GM12873 (cell line): ENCODE results near the gene C1orf35.

ENCODE experiments used
- CTCF ChIP-seq: IDR thresholded peaks from 2 replicates; pipeline ENCODE4 v1.5.1; 2012; ENCODE audit warnings: low read depth, mild to moderate bottlenecking, moderate library complexity, low read length, control low read depth; ENCODE audit not compliant: insufficient read depth; ENCODE audit errors: missing control alignments

C1orf35 gene

GRCh38 chr1:228101614-228101993, 1.5 kb downstream of the C1orf35 start:
- TF ChIP-seq CTCF: no peak

GRCh38 chr1:228100822-228101613, 2.1 kb downstream of the C1orf35 start:
- no peak for TF ChIP-seq CTCF

GRCh38 chr1:228099331-228099732, 3.8 kb downstream of the C1orf35 start:
- no peak for TF ChIP-seq CTCF

- no peak for TF ChIP-seq CTCF
These were observed 4.7 kb downstream of the C1orf35 start for GRCh38 chr1:228098323-228098931.

GRCh38 chr1:228097333-228098081, 5.6 kb downstream of the C1orf35 start:
- TF ChIP-seq CTCF: no peak

GRCh38 chr1:228096416-228097332, 6.5 kb downstream of the C1orf35 start:
- TF ChIP-seq CTCF: no peak
